LNCaP clone FGC (cell line): Measurements from ENCODE around the gene ABTB2.

Experiments used
- DNase-seq: peaks from one replicate; pipeline ENCODE4 v3.0.0-alpha.2; 2011; ENCODE audit warnings: low read depth
- H3K4me3 ChIP-seq: 2 replicates; pipeline ENCODE4 v1.5.1; 2011; ENCODE audit warnings: mild to moderate bottlenecking, low read depth, low read length, control low read depth
- TF ChIP-seq, protein P1 (sequence below): IDR thresholded peaks from 2 replicates; pipeline ENCODE4 v1.5.1; 2012; ENCODE audit warnings: mild to moderate bottlenecking; ENCODE audit not compliant: control insufficient read depth, insufficient read depth; ENCODE audit errors: extremely low read depth

The ABTB2 gene

DNA sequence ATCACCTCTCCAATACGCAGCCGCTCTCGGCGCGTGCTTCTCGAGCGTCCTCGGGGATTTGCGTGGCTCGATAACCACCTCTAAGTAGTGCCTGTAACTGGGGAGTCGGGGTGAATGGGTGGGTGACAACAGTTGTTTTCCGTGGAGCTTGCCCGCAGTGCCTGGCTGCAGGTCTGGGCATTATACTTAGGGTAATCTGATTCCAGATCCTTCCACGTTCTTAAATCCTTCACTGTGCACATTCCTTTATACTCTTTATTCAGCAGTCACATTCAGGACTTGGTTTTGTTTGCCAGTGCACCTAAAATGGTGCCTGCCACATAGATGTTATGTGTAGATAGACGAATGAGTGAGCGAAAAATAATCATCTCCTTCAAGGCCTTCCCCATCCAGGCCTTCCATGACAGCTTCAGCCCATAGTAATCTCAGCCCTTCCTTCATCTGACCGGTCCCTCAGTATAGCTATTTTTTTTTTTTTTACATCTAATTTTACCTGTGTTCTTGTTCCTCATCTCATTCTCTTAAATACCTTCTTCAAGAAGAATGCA lies 251.8 kb downstream of the ABTB2 start:
- no peak for DNase-seq
- TF ChIP-seq, protein P1, sequence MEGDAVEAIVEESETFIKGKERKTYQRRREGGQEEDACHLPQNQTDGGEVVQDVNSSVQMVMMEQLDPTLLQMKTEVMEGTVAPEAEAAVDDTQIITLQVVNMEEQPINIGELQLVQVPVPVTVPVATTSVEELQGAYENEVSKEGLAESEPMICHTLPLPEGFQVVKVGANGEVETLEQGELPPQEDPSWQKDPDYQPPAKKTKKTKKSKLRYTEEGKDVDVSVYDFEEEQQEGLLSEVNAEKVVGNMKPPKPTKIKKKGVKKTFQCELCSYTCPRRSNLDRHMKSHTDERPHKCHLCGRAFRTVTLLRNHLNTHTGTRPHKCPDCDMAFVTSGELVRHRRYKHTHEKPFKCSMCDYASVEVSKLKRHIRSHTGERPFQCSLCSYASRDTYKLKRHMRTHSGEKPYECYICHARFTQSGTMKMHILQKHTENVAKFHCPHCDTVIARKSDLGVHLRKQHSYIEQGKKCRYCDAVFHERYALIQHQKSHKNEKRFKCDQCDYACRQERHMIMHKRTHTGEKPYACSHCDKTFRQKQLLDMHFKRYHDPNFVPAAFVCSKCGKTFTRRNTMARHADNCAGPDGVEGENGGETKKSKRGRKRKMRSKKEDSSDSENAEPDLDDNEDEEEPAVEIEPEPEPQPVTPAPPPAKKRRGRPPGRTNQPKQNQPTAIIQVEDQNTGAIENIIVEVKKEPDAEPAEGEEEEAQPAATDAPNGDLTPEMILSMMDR: no peak
- H3K4me3 ChIP-seq: peak overlapping the region; percentile 89

DNA sequence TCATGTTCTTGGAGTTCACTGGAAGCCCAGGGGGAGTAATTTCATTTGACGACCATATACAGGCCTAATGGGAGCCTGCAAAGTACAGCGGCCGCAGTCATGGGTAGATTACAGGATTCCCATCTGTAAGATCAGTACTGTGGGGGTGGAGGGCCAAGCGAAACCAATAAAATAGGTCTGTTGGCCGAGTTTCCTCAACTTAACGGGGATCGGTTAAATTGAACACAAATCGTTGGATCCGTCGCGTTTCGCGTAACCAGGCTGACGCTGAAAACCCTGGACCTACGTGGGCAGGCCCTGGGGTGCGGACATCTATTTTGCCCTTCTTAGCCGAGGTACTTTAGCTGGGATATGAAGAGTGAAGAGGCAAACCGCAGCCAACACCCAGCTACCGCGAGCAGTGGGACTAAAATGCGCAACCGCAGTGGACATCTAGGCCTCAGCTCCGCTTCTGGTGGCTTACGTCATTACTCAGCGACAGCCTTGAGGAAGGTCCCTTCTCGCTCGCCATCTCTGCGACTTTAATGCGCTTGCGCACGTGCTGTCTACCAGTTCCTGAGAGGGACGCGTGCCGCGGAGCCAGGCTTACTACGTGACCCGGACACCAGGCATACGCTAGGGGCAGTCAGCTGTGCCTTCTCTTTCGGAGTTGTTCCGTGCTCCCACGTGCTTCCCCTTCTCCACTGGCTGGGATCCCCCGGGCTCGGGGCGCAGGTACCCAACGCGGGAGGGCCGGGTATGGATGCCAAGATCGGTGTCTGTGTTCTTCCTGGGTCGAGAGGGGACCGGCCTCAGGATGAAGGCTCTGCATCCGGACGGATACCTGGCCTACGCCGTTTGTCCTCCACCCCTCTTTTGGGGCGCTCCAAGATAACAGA lies 252.5 kb downstream of the ABTB2 start, which contains the start of gene NAT10:
Gene NAT10 (plus strand): TSS at position 551 of the 878 bp plus-strand sequence. CDS start 2,597 bp downstream, outside the sequence.
- H3K4me3 ChIP-seq: peak within 1 kb of the TSS; percentile 89
- TF ChIP-seq, protein P1: 0 out of 2 replicates have a peak, but pooled peaks have one; percentile 12
- DNase-seq: peak; percentile 98

DNA sequence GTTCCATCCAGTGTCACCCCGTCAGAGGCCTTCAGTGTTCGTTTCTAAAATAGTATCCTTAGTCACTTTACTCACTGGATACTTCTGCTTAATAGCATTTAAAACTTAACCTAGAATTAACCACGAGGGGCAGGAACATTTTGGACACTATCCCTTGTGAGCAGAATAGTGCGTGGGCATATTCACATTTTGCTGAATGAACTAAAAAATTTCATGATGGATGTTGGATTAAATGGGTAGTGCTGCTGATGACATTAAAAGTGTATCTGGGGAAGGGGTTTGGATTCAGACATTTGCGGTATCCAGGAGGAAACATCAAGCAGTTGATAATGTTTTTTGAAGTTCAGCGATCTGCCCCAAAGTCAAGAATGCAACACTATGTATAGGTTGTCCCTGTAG lies 253.1 kb downstream of the ABTB2 start:
- TF ChIP-seq, protein P1: no peak
- H3K4me3 ChIP-seq: peak overlapping the region; percentile 89
- no peak for DNase-seq
